HEK293 (cell line): Measurements from ENCODE around the gene DCN.

Experiments used
- ZFP37 ChIP-seq: fragments of 450-650 bp; formaldehyde crosslinking; IDR thresholded peaks from 2 replicates; pipeline ENCODE4 v1.5.1; 2016; ENCODE audit warnings: missing biosample characterization, missing genetic modification characterization
- ZIC2 ChIP-seq: fragments of 450-650 bp; formaldehyde crosslinking; IDR thresholded peaks from 2 replicates; pipeline ENCODE4 v1.5.1; 2016; ENCODE audit warnings: missing biosample characterization, missing genetic modification characterization
- TF ChIP-seq, protein P1 (sequence below): fragments of 450-650 bp; formaldehyde crosslinking; IDR thresholded peaks from 2 replicates; pipeline ENCODE4 v1.5.1; 2016; ENCODE audit warnings: missing biosample characterization, missing genetic modification characterization

DNA sequence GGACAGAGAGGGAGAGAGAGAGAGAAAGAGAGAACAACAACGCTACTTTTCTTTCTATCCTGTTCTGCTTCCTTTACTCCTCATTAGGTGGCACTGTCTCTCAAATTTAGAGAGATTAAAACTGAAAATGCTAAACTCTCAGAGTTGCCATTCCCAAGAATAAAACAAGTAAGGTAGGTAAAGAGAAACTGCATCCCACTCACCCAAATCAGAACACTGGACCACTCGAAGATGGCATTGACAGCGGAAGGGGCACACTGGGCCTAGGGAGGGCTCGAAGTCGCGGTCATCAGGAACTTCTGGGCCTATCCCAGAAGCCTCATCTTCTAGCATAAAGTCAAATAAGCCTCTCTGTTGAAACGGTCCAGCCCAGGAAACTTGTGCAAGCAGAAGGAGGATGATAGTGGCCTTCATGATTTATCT, 4.5 kb downstream of the DCN start:
- no peak for TF ChIP-seq ZIC2
- TF ChIP-seq, protein P1, sequence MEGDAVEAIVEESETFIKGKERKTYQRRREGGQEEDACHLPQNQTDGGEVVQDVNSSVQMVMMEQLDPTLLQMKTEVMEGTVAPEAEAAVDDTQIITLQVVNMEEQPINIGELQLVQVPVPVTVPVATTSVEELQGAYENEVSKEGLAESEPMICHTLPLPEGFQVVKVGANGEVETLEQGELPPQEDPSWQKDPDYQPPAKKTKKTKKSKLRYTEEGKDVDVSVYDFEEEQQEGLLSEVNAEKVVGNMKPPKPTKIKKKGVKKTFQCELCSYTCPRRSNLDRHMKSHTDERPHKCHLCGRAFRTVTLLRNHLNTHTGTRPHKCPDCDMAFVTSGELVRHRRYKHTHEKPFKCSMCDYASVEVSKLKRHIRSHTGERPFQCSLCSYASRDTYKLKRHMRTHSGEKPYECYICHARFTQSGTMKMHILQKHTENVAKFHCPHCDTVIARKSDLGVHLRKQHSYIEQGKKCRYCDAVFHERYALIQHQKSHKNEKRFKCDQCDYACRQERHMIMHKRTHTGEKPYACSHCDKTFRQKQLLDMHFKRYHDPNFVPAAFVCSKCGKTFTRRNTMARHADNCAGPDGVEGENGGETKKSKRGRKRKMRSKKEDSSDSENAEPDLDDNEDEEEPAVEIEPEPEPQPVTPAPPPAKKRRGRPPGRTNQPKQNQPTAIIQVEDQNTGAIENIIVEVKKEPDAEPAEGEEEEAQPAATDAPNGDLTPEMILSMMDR = no peak
- no peak for TF ChIP-seq ZFP37
